ENCODE results near the gene HSBP1. TPM values are rescaled to one million over a fixed set of nuclear protein-coding genes. Genes with fewer than 3 reads are reported as not detected.

Gene HSBP1
- total and polyA plus RNA-seq, 9 of the 15 experiments (the other 6 are each of a cell fraction or from before 2014, with no cell fraction given) = 84.9 to 677 (median 204) TPM

GRCh38 chr16:83826146-83826913 lies 18.6 kb downstream of the HSBP1 start (continued):
- TF ChIP-seq ZNF324 (CRISPR knock-in tag; IDR thresholded peaks at IDR 0.05) = no peak
- no peak for TF ChIP-seq MCM3 (IDR thresholded peaks at IDR 0.05)
- peak; percentile 37; the same call in 1 of the 2 replicates for TF ChIP-seq XRCC5 (IDR thresholded peaks at IDR 0.05; ENCODE audit: low read depth, low read length)
- no peak for TF ChIP-seq ZNF263 (CRISPR knock-in tag; IDR thresholded peaks at IDR 0.05; ENCODE audit: borderline replicate concordance)
- no peak for TF ChIP-seq MAFG (tag; conservative IDR thresholded peaks at IDR 0.05)
- no peak for TF ChIP-seq ELF4 (CRISPR knock-in tag; IDR thresholded peaks at IDR 0.05)
- no peak for TF ChIP-seq CBX5 (IDR thresholded peaks at IDR 0.05; ENCODE audit: borderline replicate concordance, low read depth)
- TF ChIP-seq NEUROD1 (IDR thresholded peaks at IDR 0.05; ENCODE audit: borderline replicate concordance, low read depth, low read length, partially characterized antibody) = no peak
- no peak for TF ChIP-seq CREM (IDR thresholded peaks at IDR 0.05; ENCODE audit: low read depth)
- TF ChIP-seq NFATC3 (IDR thresholded peaks at IDR 0.05) = no peak
- TF ChIP-seq MTA3 (IDR thresholded peaks at IDR 0.05; ENCODE audit: borderline replicate concordance) = 0 out of 2 replicates have a peak, but pooled peaks have one; percentile 53
- no peak for TF ChIP-seq CHCHD3 (CRISPR knock-in tag; IDR thresholded peaks at IDR 0.05)
- TF ChIP-seq CREB3 (tag; conservative IDR thresholded peaks at IDR 0.05; ENCODE audit: low read depth) = no peak
- TF ChIP-seq ZNF3 (CRISPR knock-in tag; IDR thresholded peaks at IDR 0.05) = no peak
- 0 out of 2 replicates have a peak, but pooled peaks have one; percentile 45 for TF ChIP-seq TARDBP (IDR thresholded peaks at IDR 0.05)
- TF ChIP-seq BHLHE40 (IDR thresholded peaks at IDR 0.05; ENCODE audit: low read length) = peak; percentile 32; the same call in 1 of the 2 replicates
- TF ChIP-seq KDM2B (CRISPR knock-in tag; IDR thresholded peaks at IDR 0.05) = no peak
- no peak for TF ChIP-seq ZNF512 (tag; IDR thresholded peaks at IDR 0.05)
- no peak for TF ChIP-seq MEF2A (IDR thresholded peaks at IDR 0.05; ENCODE audit: control insufficient read depth, low read depth, low read length)
- no peak for TF ChIP-seq BMI1 (IDR thresholded peaks at IDR 0.05; ENCODE audit: low read length)
- no peak for TF ChIP-seq PCBP1 (IDR thresholded peaks at IDR 0.05; ENCODE audit: low read depth, low read length, poor library complexity, severe bottlenecking)
- peak; percentile 82 for TF ChIP-seq CC2D1A (IDR thresholded peaks at IDR 0.05)
- TF ChIP-seq MYC (IDR thresholded peaks at IDR 0.05; ENCODE audit: low read depth, low read length) = 0 out of 2 replicates have a peak, but pooled peaks have one; percentile 32
- TF ChIP-seq MYC (CRISPR knock-in tag; IDR thresholded peaks at IDR 0.05; ENCODE audit: borderline replicate concordance, low read depth) = no peak
- TF ChIP-seq FOXA3 (CRISPR knock-in tag; conservative IDR thresholded peaks at IDR 0.05 in 1 of 2, IDR thresholded peaks at IDR 0.05 in 1 of 2) = peak in 1 of 2 experiments; percentile 68; a peak in 1 of 4 replicates
- no peak for TF ChIP-seq SAFB (IDR thresholded peaks at IDR 0.05; ENCODE audit: borderline replicate concordance, low read depth, low read length)
- no peak for TF ChIP-seq LARP7 (IDR thresholded peaks at IDR 0.05)
- no peak for TF ChIP-seq ZNF644 (tag; IDR thresholded peaks at IDR 0.05; ENCODE audit: low read depth)

All from K562 (cell line).